Heart left ventricle (tissue), 16 donors: ENCODE results near the gene HNRNPA2B1. TPM values are rescaled to one million over a fixed set of nuclear protein-coding genes. Genes with fewer than 3 reads are reported as not detected.

Experiments
- ATAC-seq, 4 donors: fragments of 200-7000 bp; cut with Tn5 transposase; one replicate each; pipeline ENCODE4 v1.9.1; 2020 to 2022; ENCODE audit warnings: moderate library complexity in 4 of 4, mild to moderate bottlenecking in 3 of 4, moderate number of reproducible peaks in 1 of 4
- DNase-seq, 5 donors: peaks; one replicate each; pipeline ENCODE4 v3.0.0-alpha.2; 2020
- H3K27ac ChIP-seq, 12 donors: fragments of 200-600 bp; sonication (generic) in 4 of 12; one replicate each; pipeline versions ENCODE4 v1.5.0 to v1.8.0; 2016 to 2022; ENCODE audit warnings: mild to moderate bottlenecking in 2 of 12
- H3K27me3 ChIP-seq, 9 donors: fragments of 200-600 bp; sonication (generic) in 2 of 9; one replicate each; pipeline versions ENCODE4 v1.5.1 to v1.8.0; 2016 to 2022; ENCODE audit warnings: mild to moderate bottlenecking in 3 of 9
- H3K36me3 ChIP-seq, 9 donors: fragments of 200-600 bp; sonication (generic) in 2 of 9; one replicate each; pipeline versions ENCODE4 v1.5.0 to v1.8.0; 2018 to 2022; ENCODE audit warnings: mild to moderate bottlenecking in 2 of 9
- H3K4me1 ChIP-seq, 12 donors: fragments of 200-600 bp; sonication (generic) in 4 of 12; one replicate each; pipeline versions ENCODE4 v1.5.0 to v1.8.0; 2016 to 2022; ENCODE audit warnings: mild to moderate bottlenecking in 3 of 12
- H3K4me3 ChIP-seq, 12 donors: fragments of 200-600 bp; sonication (generic) in 4 of 12; one replicate each; pipeline versions ENCODE4 v1.5.0 to v1.8.0; 2017 to 2022; ENCODE audit warnings: mild to moderate bottlenecking in 9 of 12, moderate library complexity in 4 of 12
- H3K9me3 ChIP-seq, 12 donors: fragments of 200-600 bp; sonication (generic) in 4 of 12; one replicate each; pipeline versions ENCODE4 v1.5.0 to v1.8.0; 2016 to 2022; ENCODE audit warnings: mild to moderate bottlenecking in 1 of 12
- POLR2A ChIP-seq, 2 donors: fragments of 450-650 bp; IDR thresholded peaks; one replicate each; pipeline ENCODE4 v1.6.1; 2017; ENCODE audit warnings: antibody characterized with exemption in 2 of 2, mild to moderate bottlenecking in 2 of 2, moderate library complexity in 2 of 2
- WGBS, 4 donors: extraction: QIAGEN DNeasy Blood & Tissue Kit in 2 of 4; methylation state at CpG; one replicate each; pipeline versions ENCODE4 v1.1.5 to v1.1.7; 2013 to 2018; 5-methylcytosine and 5-hydroxymethylcytosine counted together
- intact Hi-C, 10 donors: fragments of 100-400 bp; cut with DNase I; formaldehyde crosslinking; loops; one replicate each; pipeline versions ENCODE4 v1.11.1 to v1.14.2; 2022
- long read RNA-seq, 3 donors: library from polyadenylated mRNA; unstranded; transcript quantifications; one replicate each; pipeline ENCODE4 v2.0.0, GENCODE V29; 2020 to 2021
- polyA plus RNA-seq, 2 donors: library from polyadenylated mRNA; stranded (reverse); fragments of 200-250 nt; gene quantifications; one replicate each; pipeline ENCODE4 v1.2.3, GENCODE V29; 2013
- total RNA-seq, 9 donors: library from RNA; depleted of rRNA in 2 of 9; stranded (reverse); fragments of >200 nt in 2 of 9; fragmentation: NEBNext Ultra II Directional in 3 of 9; extraction: Animal tissue kit (Norgen Biotek cat#: 25700) in 3 of 9; gene quantifications; one replicate each; pipeline versions ENCODE4 v1.1.0 to v1.2.4, GENCODE V29; 2016 to 2023
- TF ChIP-seq, protein P1 (sequence below), 12 donors: fragments of 200-600 bp; sonication (generic) in 4 of 12; IDR thresholded peaks; one replicate each; pipeline versions ENCODE4 v1.5.0 to v1.8.0; 2018 to 2022; ENCODE audit warnings: antibody characterized with exemption in 12 of 12, mild to moderate bottlenecking in 5 of 12
- donor health status: ischemic (EF 13 %, LVEDD 7.1; RV severe dilation, severe dysfunction).
- donor health status: healthy with polysubstance abuse.
- donor health status: DM: no; HTN: yes; CAD: no.
- donor health status: DM: no; HTN: no; CAD: no.
- donor health status: ischemic (EF 25% LVEDD 6.9; RV normal size, moderate dysfunction).
- donor health status: ischemic (EF 25% LVEDD 5.7; RV mildly dilated, moderate dysfunction).
- donor health status: healthy.
- donor health status: DM: yes; HTN: yes; CAD: no.
- donor health status: ischemic (EF 35%, LVEDD 5.7; RV mildly dilated, moderate dysfunction).
- donor health status: nonischemic (EF 11% LVEDD 7.7; RV severe dilation, severe dysfunction).
- donor health status: DM: yes; HTN: yes; CAD: no.
- donor health status: PGD.
- donor health status: ischemic (EF 29% LVEDD 5.4; RV normal size, mild dysfunction).
- donor health status: nonischemic (EF 23%, LVEDD 6.1; RV moderate dilation, normal function).

Gene HNRNPA2B1
- total RNA-seq (100 to 1,000 TPM; 142 to 411 (median 377) TPM), polyA plus RNA-seq (100 to 1,000 TPM; 590 to 732 TPM)
- long read RNA-seq, donor 1, full-length matches to known transcripts, result 260 of 340 reads
- long read RNA-seq, donor 1, partial matches to known transcripts, result 49 of 340 reads
- long read RNA-seq, donor 1, other reads (novel, unspliced or antisense), result 31 of 340 reads
- long read RNA-seq, donor 2, full-length matches to known transcripts, result 181 of 239 reads
- long read RNA-seq, donor 2, partial matches to known transcripts, result 24 of 239 reads
- long read RNA-seq, donor 2, other reads (novel, unspliced or antisense), result 34 of 239 reads
- long read RNA-seq, donor 3, full-length matches to known transcripts, result 177 of 236 reads
- long read RNA-seq, donor 3, partial matches to known transcripts, result 21 of 236 reads
- long read RNA-seq, donor 3, other reads (novel, unspliced or antisense), result 38 of 236 reads

DNA sequence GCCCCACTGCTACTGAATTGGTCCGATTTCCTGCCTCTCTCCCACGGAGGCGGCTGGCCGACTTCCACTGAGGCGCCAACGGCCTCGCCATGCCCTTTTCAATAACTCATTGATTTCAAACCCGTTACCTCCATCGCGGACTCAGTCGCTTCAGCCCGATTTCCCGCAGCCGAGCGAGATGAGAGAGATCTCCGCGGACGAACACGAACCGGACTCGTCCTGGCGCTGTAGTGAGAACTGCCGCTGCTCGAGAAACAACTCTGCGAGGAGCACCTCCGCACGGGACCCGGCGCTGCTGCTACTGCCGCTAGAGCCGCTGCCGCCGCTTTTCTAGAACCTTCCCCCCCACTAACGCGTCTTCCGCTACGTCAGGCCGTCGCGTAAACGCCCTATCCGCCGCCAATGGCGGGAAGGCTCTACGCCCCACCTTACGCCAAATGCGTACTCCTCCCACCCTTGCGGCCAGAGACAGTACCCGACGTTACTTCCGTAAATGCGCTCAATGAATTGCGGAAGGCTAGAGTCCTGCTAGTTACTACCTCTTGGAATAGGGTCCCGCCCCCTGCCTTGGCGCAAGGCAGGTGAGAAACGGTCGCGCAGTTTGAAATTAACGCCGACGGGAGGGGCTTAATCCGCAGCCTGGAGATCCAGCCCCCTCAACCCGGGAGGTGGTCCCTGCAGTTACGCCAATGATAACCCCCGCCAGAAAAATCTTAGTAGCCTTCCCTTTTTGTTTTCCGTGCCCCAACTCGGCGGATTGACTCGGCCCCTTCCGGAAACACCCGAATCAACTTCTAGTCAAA, at the start of gene HNRNPA2B1:
Gene HNRNPA2B1, minus strand, starts transcription at position 303 of the 803 bp plus-strand sequence. Its CDS starts 169 bp downstream, at position 134.
- Histone ChIP-seq H3K27me3 (no peaks in the 10 kb centered on the region), H3K4me1 (peaks cover 10 to 54% (median 47%) of the 10 kb centered on the region in 12 donors), H3K9me3 (no peaks in the 10 kb centered on the region), H3K4me3 (peak within 1 kb of the TSS; percentile 75 to 97 (median 88)), H3K36me3 (peaks cover 0 to 40% (median 25%) of the 10 kb centered on the region in 9 donors), H3K27ac (peak within 1 kb of the TSS; percentile 96 to 100 (median 99))
- intact Hi-C loops, result loop anchor here in 6 of 10 donors (2.0 to 10.0 kb wide), 6 partner anchors 108 to 1076 kb away; partner anchors contain the start of gene CYCS (in 1 of the 6)
- ATAC-seq (peak; percentile 80 to 90 (median 88)), DNase-seq (peak; percentile 95 to 98 (median 96))
- TF ChIP-seq, protein P1, sequence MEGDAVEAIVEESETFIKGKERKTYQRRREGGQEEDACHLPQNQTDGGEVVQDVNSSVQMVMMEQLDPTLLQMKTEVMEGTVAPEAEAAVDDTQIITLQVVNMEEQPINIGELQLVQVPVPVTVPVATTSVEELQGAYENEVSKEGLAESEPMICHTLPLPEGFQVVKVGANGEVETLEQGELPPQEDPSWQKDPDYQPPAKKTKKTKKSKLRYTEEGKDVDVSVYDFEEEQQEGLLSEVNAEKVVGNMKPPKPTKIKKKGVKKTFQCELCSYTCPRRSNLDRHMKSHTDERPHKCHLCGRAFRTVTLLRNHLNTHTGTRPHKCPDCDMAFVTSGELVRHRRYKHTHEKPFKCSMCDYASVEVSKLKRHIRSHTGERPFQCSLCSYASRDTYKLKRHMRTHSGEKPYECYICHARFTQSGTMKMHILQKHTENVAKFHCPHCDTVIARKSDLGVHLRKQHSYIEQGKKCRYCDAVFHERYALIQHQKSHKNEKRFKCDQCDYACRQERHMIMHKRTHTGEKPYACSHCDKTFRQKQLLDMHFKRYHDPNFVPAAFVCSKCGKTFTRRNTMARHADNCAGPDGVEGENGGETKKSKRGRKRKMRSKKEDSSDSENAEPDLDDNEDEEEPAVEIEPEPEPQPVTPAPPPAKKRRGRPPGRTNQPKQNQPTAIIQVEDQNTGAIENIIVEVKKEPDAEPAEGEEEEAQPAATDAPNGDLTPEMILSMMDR (IDR thresholded peaks at IDR 0.05), result peak in 1 of 12 donors; percentile 15
- TF ChIP-seq POLR2A (IDR thresholded peaks at IDR 0.05), result peak; percentile 97 to 99
- 0 to 1% (median 0%) methylated on average over 52 to 71 of the region's 71 CpGs for WGBS, 4 donors

DNA sequence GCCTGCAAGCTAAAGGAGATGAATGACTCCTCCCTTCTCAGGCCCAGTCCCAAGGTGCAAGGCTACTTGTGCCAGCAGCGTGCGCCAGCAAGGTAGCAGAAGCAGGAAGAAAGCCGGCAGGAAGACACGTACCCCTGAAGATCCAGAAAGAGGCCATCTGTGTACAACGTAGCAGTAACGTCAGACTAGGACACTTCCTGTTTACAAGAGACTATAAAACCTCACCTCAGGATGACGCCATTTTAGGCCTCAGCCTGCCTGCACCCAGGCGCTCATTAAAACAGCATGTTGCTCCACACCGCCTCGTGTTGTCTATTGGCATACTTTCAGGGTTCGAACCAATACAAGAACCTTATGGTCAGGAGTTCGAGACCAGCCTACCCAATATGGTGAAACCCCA, 49.7 kb upstream of the HNRNPA2B1 start:
- DNase-seq (no peak), ATAC-seq (no peak)
- 82 to 91% (median 86%) methylated on average over 12 of the region's 12 CpGs for WGBS, 4 donors
- Histone ChIP-seq H3K4me1 (no peaks in the 10 kb centered on the region), H3K9me3 (no peaks in the 10 kb centered on the region), H3K36me3 (no peaks in the 10 kb centered on the region), H3K4me3 (no peak overlapping the region), H3K27me3 (peaks cover 0 to 11% (median 0%) of the 10 kb centered on the region in 9 donors), H3K27ac (no peak overlapping the region)
- TF ChIP-seq POLR2A (IDR thresholded peaks at IDR 0.05), result no peak
- TF ChIP-seq, protein P1 (IDR thresholded peaks at IDR 0.05), result no peak
- intact Hi-C loops, result no loop called here

DNA sequence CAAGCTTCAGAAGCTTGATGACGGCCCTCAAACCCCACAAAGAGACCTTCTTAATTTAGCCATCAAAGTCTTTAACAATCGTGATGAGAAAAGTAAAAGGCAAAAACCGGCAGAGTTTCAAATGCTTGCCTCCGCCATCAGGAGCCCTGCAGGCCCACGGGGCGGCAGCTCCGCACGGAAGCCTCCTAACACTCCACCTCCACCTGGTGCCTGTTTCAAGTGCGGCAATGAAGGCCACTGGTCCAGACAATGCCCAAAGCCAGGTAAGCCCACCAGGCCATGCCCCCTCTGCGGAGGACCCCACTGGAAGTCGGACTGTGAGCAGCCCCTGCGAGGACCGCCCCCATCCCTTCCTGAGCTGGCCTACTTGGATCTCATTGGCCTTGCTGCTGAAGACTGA, 44.6 kb upstream of the HNRNPA2B1 start:
- peaks cover 0 to 11% (median 0%) of the 10 kb centered on the region in 9 donors for H3K27me3 ChIP-seq
- ATAC-seq, result no peak
- TF ChIP-seq, protein P1 (IDR thresholded peaks at IDR 0.05), result no peak
- no peak for TF ChIP-seq POLR2A (IDR thresholded peaks at IDR 0.05)
- H3K27ac ChIP-seq, result no peak overlapping the region
- WGBS, 4 donors, result 91 to 94% (median 93%) methylated on average over 13 of the region's 13 CpGs
- no peaks in the 10 kb centered on the region for H3K4me1 ChIP-seq
- no peaks in the 10 kb centered on the region for H3K9me3 ChIP-seq
- no peak for DNase-seq
- no peak overlapping the region for H3K4me3 ChIP-seq
- no peaks in the 10 kb centered on the region for H3K36me3 ChIP-seq
- intact Hi-C loops, result no loop called here

DNA sequence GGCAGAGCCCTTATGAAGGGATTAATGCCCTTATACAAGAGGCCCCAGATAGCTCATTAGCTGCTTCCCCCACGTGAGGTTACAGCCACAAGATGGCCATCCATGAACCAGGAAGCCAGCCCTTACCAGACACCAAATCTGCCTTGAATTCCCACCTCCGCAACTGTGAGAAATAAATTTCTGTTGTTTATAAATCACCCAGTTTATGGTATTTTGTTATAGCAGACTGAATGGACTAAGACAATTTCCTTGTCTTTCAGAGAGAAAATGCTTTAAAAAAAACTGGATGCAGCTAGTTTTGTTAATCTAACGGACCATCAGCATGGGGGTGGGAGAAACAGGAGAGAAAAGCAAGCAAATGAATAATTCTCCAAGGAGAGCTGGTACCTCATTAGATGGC, 37.5 kb upstream of the HNRNPA2B1 start:
- H3K4me3 ChIP-seq, result no peak overlapping the region
- ATAC-seq, result no peak
- no peaks in the 10 kb centered on the region for H3K36me3 ChIP-seq
- no peak for DNase-seq
- peaks cover 0 to 23% (median 0%) of the 10 kb centered on the region in 9 donors for H3K27me3 ChIP-seq
- WGBS, 4 donors, result 58 to 73% (median 64%) methylated on average over 3 of the region's 3 CpGs
- H3K4me1 ChIP-seq, result no peaks in the 10 kb centered on the region
- TF ChIP-seq POLR2A (IDR thresholded peaks at IDR 0.05), result no peak
- TF ChIP-seq, protein P1 (IDR thresholded peaks at IDR 0.05), result no peak
- no peaks in the 10 kb centered on the region for H3K9me3 ChIP-seq
- intact Hi-C loops, result no loop called here
- no peak overlapping the region for H3K27ac ChIP-seq
